Stimulated activated CD8-positive, alpha-beta memory T cell treated with anti-CD3 and anti-CD28 coated beads, Interleukin-7, amount 100 ng/mL, for 4 hours (primary cell): ENCODE results near the gene VAT1L.

Experiments
- DNase-seq, 2 donors: peaks; one replicate each; pipeline ENCODE4 v3.0.0-alpha.2; 2020; ENCODE audit warnings: low read depth in 2 of 2

Gene VAT1L

GRCh38 chr16:77834635-77835540 is 46.5 kb downstream of the VAT1L start:
- DNase-seq = no peak

GRCh38 chr16:77836801-77837200 is 48.4 kb downstream of the VAT1L start:
- DNase-seq = no peak

GRCh38 chr16:77838597-77839255 is 50.4 kb downstream of the VAT1L start:
- no peak for DNase-seq

- no peak for DNase-seq
Observed at GRCh38 chr16:77840093-77840492, 51.7 kb downstream of the VAT1L start.

- no peak for DNase-seq
Observed at GRCh38 chr16:77840673-77841501, 52.5 kb downstream of the VAT1L start.

- no peak for DNase-seq
Observed at GRCh38 chr16:77841502-77841763, 53.1 kb downstream of the VAT1L start.

- DNase-seq = no peak
Observed at GRCh38 chr16:77842468-77842867, 54.1 kb downstream of the VAT1L start.

- no peak for DNase-seq
Observed at GRCh38 chr16:77843405-77843804, 55.0 kb downstream of the VAT1L start.

- DNase-seq = no peak
Observed at GRCh38 chr16:77844801-77845200, 56.4 kb downstream of the VAT1L start.

- DNase-seq = no peak
Observed at GRCh38 chr16:77849646-77850258, 61.4 kb downstream of the VAT1L start.

GRCh38 chr16:77850636-77851333 is 62.4 kb downstream of the VAT1L start:
- no peak for DNase-seq

GRCh38 chr16:77853161-77853560 is 64.8 kb downstream of the VAT1L start:
- no peak for DNase-seq

- DNase-seq = no peak
Observed at GRCh38 chr16:77856438-77857160, 68.2 kb downstream of the VAT1L start.

- DNase-seq = no peak
Observed at GRCh38 chr16:77858060-77858459, 69.7 kb downstream of the VAT1L start.

GRCh38 chr16:77859493-77860232 is 71.3 kb downstream of the VAT1L start:
- no peak for DNase-seq

GRCh38 chr16:77860953-77861352 is 72.6 kb downstream of the VAT1L start:
- DNase-seq = no peak

GRCh38 chr16:77863250-77863649 is 74.9 kb downstream of the VAT1L start:
- DNase-seq = no peak

- DNase-seq = no peak
Observed at GRCh38 chr16:77866752-77867151, 78.4 kb downstream of the VAT1L start.

- no peak for DNase-seq
Observed at GRCh38 chr16:77868052-77868451, 79.7 kb downstream of the VAT1L start.

GRCh38 chr16:77868478-77868877 is 80.1 kb downstream of the VAT1L start:
- no peak for DNase-seq
